DMS79 treated with DMSO at 0.1 percent for 48 hours (cell line): Measurements from ENCODE around the gene CPSF3.

Experiments used
- DNase-seq: peaks from one replicate; lab custom pipeline; 2025; lab: John Stamatoyannopoulos, UW

Gene CPSF3

DNA sequence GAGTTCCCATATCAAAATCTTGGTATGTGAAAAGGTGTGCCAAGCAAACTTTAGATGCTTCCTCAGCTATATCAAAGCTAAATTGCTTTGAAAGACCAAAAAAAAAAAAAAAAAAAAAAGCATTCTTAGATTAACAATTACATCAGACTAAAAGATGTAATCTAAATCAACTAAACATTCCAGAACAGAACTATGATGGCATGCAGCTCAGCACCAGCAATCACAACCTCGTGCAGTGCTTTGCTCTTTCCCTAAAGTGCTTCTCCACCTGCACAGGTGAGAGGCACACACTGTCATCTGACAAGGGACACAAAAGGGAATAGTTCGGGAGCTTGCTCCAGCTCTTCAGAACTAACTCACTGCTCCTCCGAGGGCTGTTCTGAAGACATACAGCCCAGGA lies 94.7 kb downstream of the CPSF3 start:
- no peak for DNase-seq

GRCh38 chr2:9518780-9519179 lies 95.3 kb downstream of the CPSF3 start:
- DNase-seq: no peak

GRCh38 chr2:9519250-9519649 lies 95.8 kb downstream of the CPSF3 start:
- no peak for DNase-seq
